ENCODE measurements around the gene GPR146. TPM values are rescaled to one million over a fixed set of nuclear protein-coding genes. Genes with fewer than 3 reads are reported as not detected.

Gene GPR146
- polyA plus RNA-seq, 4 donors = 1.1 to 13.4 (median 2.7) TPM

GRCh38 chr7:1008733-1009363, 35.5 kb upstream of the GPR146 start:
- Histone ChIP-seq H3K4me1 (ENCODE audit: control insufficient read depth in 3 of 3, insufficient read depth in 2 of 3, low read depth in 1 of 3, low read length in 2 of 3) (no peaks in the 10 kb centered on the region), H3K36me3 (ENCODE audit: control insufficient read depth in 3 of 3, insufficient read depth in 2 of 3, low read depth in 1 of 3, low read length in 3 of 3) (peaks cover 0 to 63% (median 0%) of the 10 kb centered on the region in 3 donors), H3K27me3 (ENCODE audit: control insufficient read depth in 3 of 3, insufficient read depth in 3 of 3, low read length in 3 of 3) (no peaks in the 10 kb centered on the region), H3K27ac (ENCODE audit: low read depth in 1 of 3, low read length in 2 of 3) (no peak overlapping the region), H3K4me3 (ENCODE audit: low read depth in 1 of 3, low read length in 3 of 3) (no peak overlapping the region), H3K9me3 (ENCODE audit: control insufficient read depth in 2 of 2, insufficient read depth in 1 of 2, low read depth in 1 of 2, low read length in 1 of 2) (no peaks in the 10 kb centered on the region)
- 92 to 95% (median 95%) methylated on average over 34 to 37 of the region's 37 CpGs for WGBS, 3 donors
- FAIRE-seq (no peak), DNase-seq (no peak)

DNA sequence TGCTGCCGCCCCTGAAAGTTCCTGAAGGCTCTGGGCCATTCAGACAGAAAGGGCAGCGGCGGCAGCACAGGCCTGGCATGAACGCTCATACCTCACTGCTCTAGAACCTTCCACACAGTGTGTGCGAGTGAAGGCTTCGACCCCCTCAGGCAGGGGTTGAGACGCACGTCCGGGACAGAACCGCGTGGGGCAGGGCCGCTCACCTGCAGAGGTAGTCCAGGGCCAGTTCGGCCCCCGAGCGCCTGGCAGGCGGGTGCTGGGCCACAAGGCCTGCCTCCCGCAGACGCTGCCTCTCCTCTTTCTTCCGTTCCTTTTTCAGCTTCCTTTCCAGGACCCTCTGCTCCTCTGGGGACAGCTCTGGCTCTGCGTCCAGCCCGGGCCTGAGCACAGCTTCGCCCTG, 34.6 kb upstream of the GPR146 start:
- H3K9me3 ChIP-seq (ENCODE audit: control insufficient read depth in 2 of 2, insufficient read depth in 1 of 2, low read depth in 1 of 2, low read length in 1 of 2) = no peaks in the 10 kb centered on the region
- DNase-seq (no peak), FAIRE-seq (no peak)
- H3K27me3 ChIP-seq (ENCODE audit: control insufficient read depth in 3 of 3, insufficient read depth in 3 of 3, low read length in 3 of 3) = no peaks in the 10 kb centered on the region
- 95 to 97% (median 96%) methylated on average over 12 to 22 of the region's 22 CpGs for WGBS, 3 donors
- peaks cover 0 to 56% (median 0%) of the 10 kb centered on the region in 3 donors for H3K36me3 ChIP-seq (ENCODE audit: control insufficient read depth in 3 of 3, insufficient read depth in 2 of 3, low read depth in 1 of 3, low read length in 3 of 3)
- H3K4me1 ChIP-seq (ENCODE audit: control insufficient read depth in 3 of 3, insufficient read depth in 2 of 3, low read depth in 1 of 3, low read length in 2 of 3) = peaks cover 0 to under 1% (median 0%) of the 10 kb centered on the region in 3 donors
- no peak overlapping the region for H3K27ac ChIP-seq (ENCODE audit: low read depth in 1 of 3, low read length in 2 of 3)
- no peak overlapping the region for H3K4me3 ChIP-seq (ENCODE audit: low read depth in 1 of 3, low read length in 3 of 3)

GRCh38 chr7:1010226-1010625, 34.1 kb upstream of the GPR146 start:
- DNase-seq (no peak), FAIRE-seq (no peak)
- H3K36me3 ChIP-seq (ENCODE audit: control insufficient read depth in 3 of 3, insufficient read depth in 2 of 3, low read depth in 1 of 3, low read length in 3 of 3) = peaks cover 0 to 55% (median 0%) of the 10 kb centered on the region in 3 donors
- no peaks in the 10 kb centered on the region for H3K9me3 ChIP-seq (ENCODE audit: control insufficient read depth in 2 of 2, insufficient read depth in 1 of 2, low read depth in 1 of 2, low read length in 1 of 2)
- no peaks in the 10 kb centered on the region for H3K27me3 ChIP-seq (ENCODE audit: control insufficient read depth in 3 of 3, insufficient read depth in 3 of 3, low read length in 3 of 3)
- H3K27ac ChIP-seq (ENCODE audit: low read depth in 1 of 3, low read length in 2 of 3) = no peak overlapping the region
- H3K4me1 ChIP-seq (ENCODE audit: control insufficient read depth in 3 of 3, insufficient read depth in 2 of 3, low read depth in 1 of 3, low read length in 2 of 3) = peaks cover 0 to 5% (median 0%) of the 10 kb centered on the region in 3 donors
- no peak overlapping the region for H3K4me3 ChIP-seq (ENCODE audit: low read depth in 1 of 3, low read length in 3 of 3)
- WGBS, 3 donors = 87 to 95% (median 90%) methylated on average over 13 of the region's 13 CpGs

DNA sequence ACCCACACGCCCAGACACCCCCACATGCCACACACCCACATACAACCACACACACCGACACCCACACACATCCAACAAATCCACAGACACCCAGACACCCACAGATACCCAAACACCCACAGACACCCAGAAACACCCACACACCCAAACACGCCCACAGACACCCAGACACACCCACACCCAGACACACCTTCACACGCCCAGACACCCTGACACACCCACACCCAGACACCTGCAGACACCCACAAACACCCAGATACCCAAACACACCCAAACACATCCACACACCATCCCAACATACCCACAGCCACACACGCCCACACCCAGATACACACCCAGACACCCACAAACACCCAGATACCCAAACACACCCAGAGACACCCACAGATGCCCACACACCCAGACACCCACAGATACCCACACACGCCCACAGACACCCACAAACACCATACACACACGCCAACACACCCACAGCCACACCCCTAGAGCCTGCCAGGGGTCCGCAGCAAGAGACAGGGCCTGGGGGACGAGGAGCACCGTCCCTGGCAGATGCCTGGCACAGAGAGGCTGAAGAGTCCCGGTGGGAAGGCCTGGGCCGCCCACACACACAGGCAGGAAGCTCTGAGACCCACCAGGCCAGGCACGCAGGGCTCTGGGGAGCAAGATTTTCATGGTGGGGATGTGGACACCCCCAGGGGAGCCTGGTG, 32.9 kb upstream of the GPR146 start:
- peaks cover 0 to 45% (median 0%) of the 10 kb centered on the region in 3 donors for H3K36me3 ChIP-seq (ENCODE audit: control insufficient read depth in 3 of 3, insufficient read depth in 2 of 3, low read depth in 1 of 3, low read length in 3 of 3)
- FAIRE-seq (no peak), DNase-seq (no peak)
- H3K27me3 ChIP-seq (ENCODE audit: control insufficient read depth in 3 of 3, insufficient read depth in 3 of 3, low read length in 3 of 3) = no peaks in the 10 kb centered on the region
- H3K9me3 ChIP-seq (ENCODE audit: control insufficient read depth in 2 of 2, insufficient read depth in 1 of 2, low read depth in 1 of 2, low read length in 1 of 2) = no peaks in the 10 kb centered on the region
- WGBS, 3 donors = 79 to 82% (median 81%) methylated on average over 13 of the region's 13 CpGs
- no peak overlapping the region for H3K27ac ChIP-seq (ENCODE audit: low read depth in 1 of 3, low read length in 2 of 3)
- peaks cover 0 to 12% (median 0%) of the 10 kb centered on the region in 3 donors for H3K4me1 ChIP-seq (ENCODE audit: control insufficient read depth in 3 of 3, insufficient read depth in 2 of 3, low read depth in 1 of 3, low read length in 2 of 3)
- H3K4me3 ChIP-seq (ENCODE audit: low read depth in 1 of 3, low read length in 3 of 3) = no peak overlapping the region

- FAIRE-seq (no peak), DNase-seq (no peak)
- no peak overlapping the region for H3K27ac ChIP-seq (ENCODE audit: low read depth in 1 of 3, low read length in 2 of 3)
Observed at GRCh38 chr7:1012004-1012715, 32.2 kb upstream of the GPR146 start.

DNA sequence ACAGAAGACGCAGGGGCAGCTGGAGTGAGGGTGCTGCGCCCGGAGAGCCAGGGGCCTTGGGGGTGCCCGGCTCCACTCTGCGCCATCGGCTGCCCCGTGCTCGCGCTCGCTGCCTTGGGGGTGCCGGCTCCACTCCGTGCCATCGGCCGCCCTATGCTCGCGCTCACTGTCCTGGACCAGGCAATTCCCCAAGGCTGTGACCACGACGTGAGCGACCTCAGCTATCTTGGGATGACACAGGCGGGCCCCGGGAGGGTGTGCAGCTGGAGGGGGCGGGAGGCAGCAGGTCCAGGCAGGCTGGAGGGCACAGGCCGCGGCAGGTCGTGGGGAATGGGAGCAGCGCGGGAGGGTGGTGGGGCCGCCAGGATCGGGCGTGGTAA, 31.6 kb upstream of the GPR146 start:
- Histone ChIP-seq H3K36me3 (ENCODE audit: control insufficient read depth in 3 of 3, insufficient read depth in 2 of 3, low read depth in 1 of 3, low read length in 3 of 3) (peaks cover 0 to 42% (median 0%) of the 10 kb centered on the region in 3 donors), H3K4me3 (ENCODE audit: low read depth in 1 of 3, low read length in 3 of 3) (no peak overlapping the region), H3K27ac (ENCODE audit: low read depth in 1 of 3, low read length in 2 of 3) (no peak overlapping the region), H3K4me1 (ENCODE audit: control insufficient read depth in 3 of 3, insufficient read depth in 2 of 3, low read depth in 1 of 3, low read length in 2 of 3) (peaks cover 0 to 12% (median 0%) of the 10 kb centered on the region in 3 donors), H3K27me3 (ENCODE audit: control insufficient read depth in 3 of 3, insufficient read depth in 3 of 3, low read length in 3 of 3) (no peaks in the 10 kb centered on the region), H3K9me3 (ENCODE audit: control insufficient read depth in 2 of 2, insufficient read depth in 1 of 2, low read depth in 1 of 2, low read length in 1 of 2) (no peaks in the 10 kb centered on the region)
- WGBS, 3 donors = 88 to 93% (median 88%) methylated on average over 26 to 30 of the region's 30 CpGs
- no peak for FAIRE-seq
- DNase-seq = no peak

More at GRCh38 chr7:1012004-1012715, 32.2 kb upstream of the GPR146 start:
- Histone ChIP-seq H3K9me3 (ENCODE audit: control insufficient read depth in 2 of 2, insufficient read depth in 1 of 2, low read depth in 1 of 2, low read length in 1 of 2) (no peaks in the 10 kb centered on the region), H3K36me3 (ENCODE audit: control insufficient read depth in 3 of 3, insufficient read depth in 2 of 3, low read depth in 1 of 3, low read length in 3 of 3) (peaks cover 0 to 43% (median 0%) of the 10 kb centered on the region in 3 donors), H3K4me1 (ENCODE audit: control insufficient read depth in 3 of 3, insufficient read depth in 2 of 3, low read depth in 1 of 3, low read length in 2 of 3) (peaks cover 0 to 12% (median 0%) of the 10 kb centered on the region in 3 donors), H3K4me3 (ENCODE audit: low read depth in 1 of 3, low read length in 3 of 3) (no peak overlapping the region), H3K27me3 (ENCODE audit: control insufficient read depth in 3 of 3, insufficient read depth in 3 of 3, low read length in 3 of 3) (no peaks in the 10 kb centered on the region)
- 74 to 83% (median 79%) methylated on average over 32 of the region's 32 CpGs for WGBS, 3 donors

DNA sequence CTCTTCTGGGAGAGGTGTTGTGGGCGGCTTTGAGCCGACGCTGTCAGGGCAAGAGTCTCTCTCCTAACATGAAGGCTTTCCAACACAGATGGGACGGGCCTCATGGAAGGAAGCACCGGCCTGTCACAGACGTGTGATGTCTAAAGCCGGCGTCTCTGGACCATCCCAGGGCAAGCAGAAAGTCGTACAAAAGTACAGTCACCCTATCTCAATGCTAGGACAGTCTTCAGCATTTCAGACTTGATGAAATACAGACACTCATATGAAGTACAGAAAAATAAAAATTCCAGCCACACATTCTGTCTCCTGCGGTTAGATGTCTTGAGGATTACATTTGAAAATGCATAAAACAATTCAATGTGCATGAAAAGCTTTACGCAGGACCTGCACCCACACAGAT, 30.8 kb upstream of the GPR146 start:
- 87 to 90% (median 89%) methylated on average over 11 of the region's 11 CpGs for whole genome bisulfite sequencing, 3 donors
- H3K9me3 ChIP-seq (ENCODE audit: control insufficient read depth in 2 of 2, insufficient read depth in 1 of 2, low read depth in 1 of 2, low read length in 1 of 2) = no peaks in the 10 kb centered on the region
- H3K27me3 ChIP-seq (ENCODE audit: control insufficient read depth in 3 of 3, insufficient read depth in 3 of 3, low read length in 3 of 3) = no peaks in the 10 kb centered on the region
- no peak overlapping the region for H3K27ac ChIP-seq (ENCODE audit: low read depth in 1 of 3, low read length in 2 of 3)
- no peak for FAIRE-seq
- DNase-seq = no peak
- H3K4me3 ChIP-seq (ENCODE audit: low read depth in 1 of 3, low read length in 3 of 3) = no peak overlapping the region
- H3K4me1 ChIP-seq (ENCODE audit: control insufficient read depth in 3 of 3, insufficient read depth in 2 of 3, low read depth in 1 of 3, low read length in 2 of 3) = peaks cover 0 to 12% (median 0%) of the 10 kb centered on the region in 3 donors
- H3K36me3 ChIP-seq (ENCODE audit: control insufficient read depth in 3 of 3, insufficient read depth in 2 of 3, low read depth in 1 of 3, low read length in 3 of 3) = peaks cover 0 to 41% (median 0%) of the 10 kb centered on the region in 3 donors

- 87 to 90% (median 88%) methylated on average over 20 of the region's 20 CpGs for WGBS, 3 donors
- no peak overlapping the region for H3K27ac ChIP-seq (ENCODE audit: low read depth in 1 of 3, low read length in 2 of 3)
- H3K4me1 ChIP-seq (ENCODE audit: control insufficient read depth in 3 of 3, insufficient read depth in 2 of 3, low read depth in 1 of 3, low read length in 2 of 3) = peaks cover 0 to 12% (median 0%) of the 10 kb centered on the region in 3 donors
- peaks cover 0 to 40% (median 0%) of the 10 kb centered on the region in 3 donors for H3K36me3 ChIP-seq (ENCODE audit: control insufficient read depth in 3 of 3, insufficient read depth in 2 of 3, low read depth in 1 of 3, low read length in 3 of 3)
- no peaks in the 10 kb centered on the region for H3K27me3 ChIP-seq (ENCODE audit: control insufficient read depth in 3 of 3, insufficient read depth in 3 of 3, low read length in 3 of 3)
- H3K9me3 ChIP-seq (ENCODE audit: control insufficient read depth in 2 of 2, insufficient read depth in 1 of 2, low read depth in 1 of 2, low read length in 1 of 2) = no peaks in the 10 kb centered on the region
- H3K4me3 ChIP-seq (ENCODE audit: low read depth in 1 of 3, low read length in 3 of 3) = no peak overlapping the region
- no peak for DNase-seq
- no peak for FAIRE-seq
Observed at GRCh38 chr7:1014681-1015080, 29.7 kb upstream of the GPR146 start.
